Rectal smooth muscle tissue (tissue), 1 donor: ENCODE results near the gene SORT1.

Experiments
- H3K27ac ChIP-seq: one replicate; pipeline ENCODE4 v1.7.0; 2013; ENCODE audit warnings: low read depth, low read length, inconsistent platforms
- H3K27me3 ChIP-seq: one replicate; pipeline ENCODE4 v1.7.0; 2013; ENCODE audit warnings: low read length; ENCODE audit not compliant: control insufficient read depth, insufficient read depth
- H3K36me3 ChIP-seq: one replicate; pipeline ENCODE4 v1.7.0; 2013; ENCODE audit warnings: low read length; ENCODE audit not compliant: control insufficient read depth, insufficient read depth
- H3K4me1 ChIP-seq: one replicate; pipeline ENCODE4 v1.7.0; 2013; ENCODE audit warnings: low read length; ENCODE audit not compliant: control insufficient read depth, insufficient read depth
- H3K4me3 ChIP-seq: one replicate; pipeline ENCODE4 v1.7.0; 2013; ENCODE audit warnings: low read length
- H3K9ac ChIP-seq: one replicate; pipeline ENCODE4 v1.7.0; 2013; ENCODE audit warnings: low read length

SORT1 gene

DNA sequence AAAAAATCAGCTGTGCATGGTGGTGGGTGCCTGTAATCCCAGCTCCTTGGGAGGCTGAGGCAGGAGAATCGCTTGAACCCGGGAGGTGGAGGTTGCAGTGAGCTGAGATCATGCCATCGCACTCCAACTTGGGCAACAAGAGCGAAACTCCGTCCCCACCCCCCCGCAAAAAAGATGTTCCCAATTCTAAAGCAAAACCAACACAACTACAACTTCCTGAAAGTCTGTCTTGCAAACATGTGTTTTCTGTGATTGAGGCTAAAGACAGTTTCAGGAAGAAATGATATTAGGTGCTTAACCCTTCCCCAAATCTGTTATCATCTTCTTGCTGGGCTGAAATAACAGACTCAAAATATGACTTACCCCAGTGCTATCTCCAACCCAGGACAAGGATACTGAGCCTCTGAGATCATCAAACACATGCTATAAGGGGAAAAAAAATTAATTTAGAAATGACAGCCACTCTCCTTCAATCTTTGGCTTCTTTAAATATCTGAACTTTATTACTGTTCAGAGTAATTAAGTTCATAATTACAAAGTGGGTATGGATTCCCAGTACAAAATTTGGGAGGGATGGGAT, 28.5 kb downstream of the SORT1 start:
- Histone ChIP-seq H3K36me3 (peaks cover 7% of the 10 kb centered on the region), H3K27ac (peak overlapping the region; percentile 55), H3K27me3 (no peaks in the 10 kb centered on the region), H3K4me3 (no peak overlapping the region), H3K9ac (no peak overlapping the region), H3K4me1 (peaks cover 21% of the 10 kb centered on the region)

DNA sequence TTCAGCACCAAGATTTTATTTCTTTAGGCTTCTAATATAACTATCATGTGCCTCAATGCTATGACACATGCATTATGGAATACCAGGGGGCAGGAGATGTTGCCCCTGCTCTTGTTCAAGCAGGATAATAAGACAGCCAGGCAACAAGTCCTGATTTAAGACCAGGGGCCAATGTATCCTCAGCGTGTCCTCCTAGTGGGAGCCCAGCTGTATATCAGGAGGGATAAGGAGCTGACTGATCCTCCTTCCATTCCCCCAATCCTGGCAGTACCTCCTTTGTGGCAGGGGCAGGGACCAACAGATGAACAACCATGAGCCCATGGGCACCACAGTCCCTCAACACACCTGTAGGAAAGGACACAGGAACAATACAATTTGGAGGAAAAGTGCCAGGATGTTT, 29.3 kb downstream of the SORT1 start:
- Histone ChIP-seq H3K4me3 (no peak overlapping the region), H3K36me3 (peaks cover 7% of the 10 kb centered on the region), H3K27ac (no peak overlapping the region), H3K27me3 (no peaks in the 10 kb centered on the region), H3K4me1 (peaks cover 21% of the 10 kb centered on the region), H3K9ac (no peak overlapping the region)

DNA sequence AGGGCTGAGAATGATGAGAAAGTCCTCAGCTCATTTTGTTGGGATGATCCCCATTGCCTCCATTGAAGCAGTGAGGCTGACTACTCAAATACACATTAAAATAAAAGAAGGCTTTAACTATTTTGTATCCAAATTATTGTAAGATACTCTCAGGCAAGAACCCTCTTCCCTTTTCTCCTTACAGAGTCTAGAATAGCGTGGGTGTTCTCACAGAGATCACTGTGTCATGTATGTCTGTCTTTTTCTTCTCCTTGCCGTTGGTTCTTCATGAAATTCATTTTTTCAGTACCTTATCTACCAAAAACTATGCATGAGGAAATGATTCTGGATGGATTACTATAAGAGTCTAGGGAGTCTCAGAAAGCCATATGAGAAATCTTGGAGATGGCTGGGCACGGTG, 30.1 kb downstream of the SORT1 start:
- no peaks in the 10 kb centered on the region for H3K27me3 ChIP-seq

DNA sequence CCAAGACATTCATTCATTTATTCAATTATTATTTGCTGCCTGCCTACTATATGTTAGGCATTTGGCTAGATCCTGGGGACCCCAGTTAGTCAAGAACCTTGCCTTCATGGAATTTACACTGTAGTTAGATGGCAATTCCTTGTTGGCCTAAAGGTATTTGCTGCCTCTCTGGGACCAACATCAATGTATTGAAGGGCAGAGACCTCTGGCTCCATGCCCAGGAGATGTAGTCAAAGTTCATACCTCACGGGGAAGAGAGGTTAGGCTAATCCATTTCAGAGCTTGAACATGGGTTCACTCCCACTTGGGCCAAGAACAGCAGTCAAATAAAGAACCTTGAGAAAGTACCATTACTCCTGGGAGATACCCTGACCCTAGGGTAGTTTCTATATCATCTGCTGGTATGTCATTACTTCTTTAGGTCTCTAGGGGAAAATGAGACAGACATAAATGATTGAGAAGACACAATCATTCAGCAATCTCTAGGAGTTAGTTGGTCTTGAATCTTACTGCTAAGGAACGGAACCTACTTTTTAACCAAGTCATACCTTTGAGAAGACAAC, 32.0 kb downstream of the SORT1 start:
- Histone ChIP-seq H3K27me3 (no peaks in the 10 kb centered on the region), H3K9ac (no peak overlapping the region), H3K36me3 (peaks cover 7% of the 10 kb centered on the region), H3K4me3 (no peak overlapping the region), H3K27ac (peak overlapping the region; percentile 2), H3K4me1 (peaks cover 10% of the 10 kb centered on the region)

More for the DNA sequence above, 30.1 kb downstream of the SORT1 start:
- peaks cover 7% of the 10 kb centered on the region for H3K36me3 ChIP-seq
- no peak overlapping the region for H3K9ac ChIP-seq
- H3K4me1 ChIP-seq: peaks cover 19% of the 10 kb centered on the region
- H3K4me3 ChIP-seq: no peak overlapping the region
- H3K27ac ChIP-seq: no peak overlapping the region

DNA sequence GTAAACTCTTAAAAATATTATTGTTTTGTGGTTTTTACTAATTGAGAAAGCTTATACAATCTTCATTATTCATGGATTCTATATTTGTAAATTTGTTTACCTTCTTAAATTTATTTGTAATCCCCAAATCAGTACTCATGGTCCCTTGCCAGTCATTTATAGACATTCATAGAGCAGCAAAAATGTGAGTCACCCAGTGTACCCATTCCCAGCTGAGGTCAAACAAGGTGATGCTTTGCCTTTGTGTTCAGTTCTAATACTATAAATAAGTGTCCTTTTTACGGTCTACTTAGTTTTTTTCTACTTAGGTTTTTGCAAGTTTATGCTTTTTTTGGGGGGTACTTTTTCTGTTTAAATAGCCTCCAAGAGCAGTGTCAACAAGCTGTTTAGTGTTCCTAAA, 36.1 kb downstream of the SORT1 start:
- Histone ChIP-seq H3K4me3 (no peak overlapping the region), H3K27ac (no peak overlapping the region), H3K36me3 (peaks cover 4% of the 10 kb centered on the region), H3K4me1 (peaks cover 8% of the 10 kb centered on the region), H3K9ac (no peak overlapping the region), H3K27me3 (no peaks in the 10 kb centered on the region)

DNA sequence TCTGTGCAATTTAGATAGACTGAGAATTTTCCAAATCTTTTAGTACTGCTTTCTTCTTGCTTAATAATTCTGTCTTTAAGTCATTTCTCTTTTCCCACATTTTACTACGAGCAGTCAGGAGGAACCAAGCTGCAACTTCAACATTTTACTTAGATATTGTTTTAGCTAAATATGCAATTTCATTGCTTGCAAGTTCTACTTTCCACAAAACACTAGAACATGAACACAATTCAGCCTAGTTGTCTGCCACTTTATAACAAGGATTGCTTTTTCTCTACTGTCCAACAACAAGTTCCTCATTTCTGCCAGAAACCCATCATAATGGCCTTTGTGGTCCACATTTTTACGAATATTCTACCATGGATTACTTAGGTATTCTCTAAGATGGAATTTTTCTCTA, 36.6 kb downstream of the SORT1 start:
- Histone ChIP-seq H3K27me3 (no peaks in the 10 kb centered on the region), H3K9ac (no peak overlapping the region), H3K4me1 (peaks cover 8% of the 10 kb centered on the region), H3K27ac (no peak overlapping the region), H3K36me3 (no peaks in the 10 kb centered on the region), H3K4me3 (no peak overlapping the region)

DNA sequence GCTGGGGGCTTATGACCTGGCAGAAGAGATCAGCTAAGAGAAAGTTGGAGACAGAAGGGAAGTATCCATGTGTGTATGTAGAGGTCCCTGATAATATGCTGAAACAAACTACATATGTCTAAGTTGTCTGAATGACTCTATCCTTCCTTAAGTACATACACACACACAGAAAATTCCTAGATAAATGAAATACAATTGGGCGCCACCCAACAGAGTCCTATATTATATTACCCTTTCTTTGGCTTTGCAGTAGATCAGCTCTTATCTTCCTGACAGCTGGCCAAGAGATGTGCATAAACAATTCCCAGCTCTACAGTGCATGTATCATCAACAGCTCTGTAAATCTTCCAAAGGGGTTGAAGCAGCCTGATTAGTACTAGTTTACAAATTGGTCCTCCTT, 40.1 kb downstream of the SORT1 start:
- Histone ChIP-seq H3K9ac (no peak overlapping the region), H3K27me3 (no peaks in the 10 kb centered on the region), H3K4me1 (peaks cover 8% of the 10 kb centered on the region), H3K36me3 (no peaks in the 10 kb centered on the region), H3K27ac (no peak overlapping the region), H3K4me3 (no peak overlapping the region)

DNA sequence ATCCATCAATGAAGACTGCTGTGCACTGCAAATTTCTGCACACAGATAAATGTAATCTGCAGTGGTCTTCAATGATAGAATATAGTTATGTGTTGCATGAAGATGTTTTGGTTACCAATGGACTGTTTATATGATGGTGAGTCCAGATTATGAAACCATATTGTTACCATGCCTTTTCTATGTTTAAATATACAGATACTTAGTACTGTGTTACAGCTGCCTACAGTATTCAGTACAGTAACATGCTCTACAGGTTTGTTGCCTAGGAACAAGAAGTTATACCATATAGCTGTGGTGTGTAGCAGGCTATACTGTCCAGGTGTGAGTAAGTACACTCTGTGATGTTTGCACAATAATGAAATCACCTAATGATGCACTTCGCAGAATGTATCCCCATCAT, 40.8 kb downstream of the SORT1 start:
- no peak overlapping the region for H3K27ac ChIP-seq
- H3K27me3 ChIP-seq: no peaks in the 10 kb centered on the region
- H3K9ac ChIP-seq: no peak overlapping the region

DNA sequence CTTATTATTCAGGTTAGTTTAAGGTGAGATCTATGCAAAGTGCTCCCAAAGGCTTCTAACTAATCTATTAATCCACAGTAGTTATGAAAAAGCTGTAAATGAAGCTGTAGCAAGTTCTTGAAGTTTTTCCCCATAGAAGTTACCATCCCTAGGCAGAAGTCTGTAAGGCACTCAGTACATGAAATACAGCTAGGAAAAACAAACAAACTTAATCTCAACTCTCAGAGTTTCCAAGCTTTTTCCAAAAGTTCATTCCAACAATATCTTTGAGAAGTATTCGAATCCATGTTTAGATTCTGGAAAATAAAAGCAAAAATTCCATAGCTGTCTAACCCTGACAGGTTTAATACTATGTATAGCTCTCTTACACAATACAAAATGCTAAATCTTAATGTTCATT, 41.2 kb downstream of the SORT1 start:
- Histone ChIP-seq H3K27ac (no peak overlapping the region), H3K27me3 (no peaks in the 10 kb centered on the region), H3K4me3 (no peak overlapping the region), H3K9ac (no peak overlapping the region), H3K4me1 (peaks cover 8% of the 10 kb centered on the region), H3K36me3 (no peaks in the 10 kb centered on the region)

More for the DNA sequence above, 40.8 kb downstream of the SORT1 start:
- Histone ChIP-seq H3K36me3 (no peaks in the 10 kb centered on the region), H3K4me1 (peaks cover 8% of the 10 kb centered on the region), H3K4me3 (no peak overlapping the region)

DNA sequence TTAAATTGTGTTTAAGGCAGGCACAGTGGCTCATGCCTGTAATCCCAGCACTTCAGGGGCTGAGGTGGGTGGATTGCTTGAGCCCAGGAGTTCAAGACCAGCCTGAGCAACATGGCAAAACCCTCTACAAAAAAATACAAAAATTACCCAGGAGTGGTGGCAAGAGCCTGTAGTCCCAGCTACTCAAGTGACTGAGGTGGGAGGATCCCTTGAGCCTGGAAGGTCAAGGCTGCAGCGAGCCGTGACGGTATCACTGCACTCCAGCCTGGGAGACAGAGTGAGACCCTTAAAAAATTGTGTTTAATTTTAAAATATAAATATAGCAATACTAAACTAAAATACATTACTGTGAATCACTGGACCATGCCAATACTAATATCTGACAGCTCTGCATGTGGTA, 42.8 kb downstream of the SORT1 start:
- no peaks in the 10 kb centered on the region for H3K36me3 ChIP-seq
- no peaks in the 10 kb centered on the region for H3K27me3 ChIP-seq
- H3K4me3 ChIP-seq: no peak overlapping the region
- H3K27ac ChIP-seq: no peak overlapping the region
- peaks cover 4% of the 10 kb centered on the region for H3K4me1 ChIP-seq
- no peak overlapping the region for H3K9ac ChIP-seq

DNA sequence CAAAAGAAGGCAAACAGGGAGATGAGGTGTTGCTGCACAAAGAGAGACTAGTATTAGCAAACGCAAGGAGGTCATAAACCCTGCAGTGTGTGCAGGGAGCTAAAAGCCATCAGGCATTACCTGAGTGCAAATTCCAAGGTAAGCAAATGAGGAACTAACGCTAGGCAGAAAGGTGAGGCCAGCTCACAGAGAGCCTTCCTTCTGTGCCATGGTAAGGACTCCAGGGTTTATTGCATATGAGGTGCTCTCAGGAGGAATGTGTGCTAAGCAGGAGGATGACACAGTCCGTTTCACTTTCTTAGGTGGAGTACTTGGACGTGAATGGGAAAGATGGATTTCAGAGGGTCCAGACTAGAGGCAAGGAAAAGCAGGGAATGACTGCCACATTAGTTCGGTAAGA, 46.3 kb downstream of the SORT1 start:
- Histone ChIP-seq H3K36me3 (no peaks in the 10 kb centered on the region), H3K27me3 (no peaks in the 10 kb centered on the region), H3K4me1 (no peaks in the 10 kb centered on the region), H3K9ac (no peak overlapping the region), H3K27ac (no peak overlapping the region), H3K4me3 (no peak overlapping the region)

DNA sequence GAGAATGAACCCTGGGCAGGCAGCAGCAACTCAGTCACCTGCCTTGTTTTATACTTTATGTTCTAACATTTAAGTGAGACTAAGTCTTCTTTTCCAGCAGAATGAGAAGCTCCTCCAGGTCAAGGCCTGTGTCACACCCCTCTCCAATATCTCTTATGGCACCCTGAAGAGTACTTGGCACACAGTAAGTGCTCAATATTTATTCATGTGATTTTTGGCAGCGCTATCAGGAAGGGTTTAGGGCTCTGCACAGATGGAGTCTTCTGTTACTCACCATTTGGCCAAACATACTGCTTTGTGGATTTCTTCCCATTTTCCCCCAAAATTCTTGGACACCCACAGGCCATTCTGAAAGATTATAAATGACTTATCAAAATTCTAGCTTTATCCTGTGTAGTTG, 47.1 kb downstream of the SORT1 start:
- Histone ChIP-seq H3K4me1 (no peaks in the 10 kb centered on the region), H3K4me3 (no peak overlapping the region), H3K27me3 (no peaks in the 10 kb centered on the region), H3K9ac (no peak overlapping the region), H3K27ac (no peak overlapping the region), H3K36me3 (no peaks in the 10 kb centered on the region)

DNA sequence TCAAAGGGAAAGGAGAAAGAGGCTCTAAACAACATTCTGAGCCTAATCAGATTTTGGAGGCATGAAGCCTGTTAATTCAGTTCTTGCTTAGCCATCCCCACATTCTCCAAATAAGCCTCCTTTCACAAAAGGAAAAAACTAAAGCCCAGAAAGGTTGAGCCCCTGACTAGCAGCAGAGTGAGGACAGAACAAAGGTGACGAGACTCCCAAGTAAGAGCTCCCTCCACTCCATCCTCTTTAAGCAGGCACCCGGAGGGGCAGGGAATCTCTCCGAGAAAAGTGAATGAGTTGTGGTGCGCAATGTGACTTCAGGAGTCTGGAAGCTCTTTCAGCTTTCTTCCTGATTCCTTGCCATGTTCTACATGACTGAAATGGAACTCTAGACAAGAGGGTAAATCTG, 47.5 kb downstream of the SORT1 start:
- no peaks in the 10 kb centered on the region for H3K4me1 ChIP-seq
- H3K27ac ChIP-seq: no peak overlapping the region
- H3K9ac ChIP-seq: no peak overlapping the region
- H3K27me3 ChIP-seq: no peaks in the 10 kb centered on the region
- no peak overlapping the region for H3K4me3 ChIP-seq
- no peaks in the 10 kb centered on the region for H3K36me3 ChIP-seq
